DMS53 treated with DMSO at 0.1 percent for 48 hours (cell line): ENCODE results near the gene TMC3.

Source experiments
- DNase-seq: peaks from one replicate; lab custom pipeline; 2025; ENCODE audit not compliant: unreplicated experiment; lab: John Stamatoyannopoulos, UW

TMC3 gene

GRCh38 chr15:81385721-81386076 lies 11.7 kb upstream of the TMC3 start:
- no peak for DNase-seq

DNA sequence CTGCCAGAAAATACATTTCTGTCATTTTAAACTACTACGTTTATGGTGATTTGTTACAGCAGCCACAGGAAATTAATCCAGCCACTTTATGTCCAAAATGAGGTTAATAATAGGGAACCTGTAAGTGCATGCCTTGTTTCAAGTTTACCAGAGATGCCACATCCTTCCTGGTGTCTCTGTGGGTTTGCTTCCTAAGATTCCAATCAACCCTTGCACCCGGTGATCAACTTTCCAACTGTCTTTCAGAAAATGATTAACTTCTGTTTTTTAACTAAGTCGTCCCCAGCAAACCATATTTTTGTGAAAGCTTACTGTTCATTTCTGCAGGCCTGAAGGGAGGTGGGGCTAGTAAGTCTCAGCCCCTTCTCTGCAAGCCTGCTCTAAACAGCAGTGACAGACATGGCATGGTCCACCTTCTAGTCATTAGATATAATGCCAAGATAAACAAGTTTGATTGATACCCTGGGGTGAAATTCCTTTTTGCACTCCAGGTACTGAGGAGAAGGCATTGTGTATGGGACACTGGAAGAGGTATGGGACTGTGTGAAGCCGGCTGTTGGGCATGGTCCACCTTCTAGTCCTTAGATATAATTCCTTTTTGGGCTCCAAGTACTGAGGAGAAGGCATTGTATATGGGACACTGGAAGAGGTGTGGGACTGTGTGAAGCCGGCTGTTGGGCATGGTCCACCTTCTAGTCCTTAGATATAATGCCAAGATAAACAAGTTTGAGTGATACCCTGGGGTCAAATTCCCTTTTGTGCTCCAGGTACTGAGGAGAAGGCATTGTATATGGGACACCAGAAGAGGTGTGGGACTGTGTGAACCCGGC lies 11.1 kb upstream of the TMC3 start:
- DNase-seq, result no peak

DNA sequence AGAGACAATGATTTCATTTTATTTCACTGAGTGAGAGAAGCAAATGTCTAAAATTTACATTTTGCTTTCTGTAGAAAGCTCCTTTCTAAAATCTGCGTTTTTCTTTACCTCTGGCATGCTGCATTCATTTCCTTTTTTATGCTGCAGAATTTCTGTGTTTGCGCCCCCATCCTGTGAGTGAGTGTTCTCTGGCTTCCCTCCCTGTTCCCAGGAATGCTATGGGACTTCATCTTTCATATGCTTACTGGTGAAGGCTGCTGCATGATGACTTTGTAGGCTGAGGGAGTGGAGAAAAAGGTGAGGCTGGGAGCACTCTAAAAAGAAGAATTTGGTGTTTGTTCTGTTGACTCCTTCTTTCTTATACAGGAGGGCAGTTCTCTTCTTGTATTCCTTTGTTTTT lies 7.7 kb upstream of the TMC3 start:
- DNase-seq, result no peak

- no peak for DNase-seq
Measured at GRCh38 chr15:81380668-81381067, 6.7 kb upstream of the TMC3 start.

- no peak for DNase-seq
Measured at GRCh38 chr15:81380203-81380602, 6.2 kb upstream of the TMC3 start.

DNA sequence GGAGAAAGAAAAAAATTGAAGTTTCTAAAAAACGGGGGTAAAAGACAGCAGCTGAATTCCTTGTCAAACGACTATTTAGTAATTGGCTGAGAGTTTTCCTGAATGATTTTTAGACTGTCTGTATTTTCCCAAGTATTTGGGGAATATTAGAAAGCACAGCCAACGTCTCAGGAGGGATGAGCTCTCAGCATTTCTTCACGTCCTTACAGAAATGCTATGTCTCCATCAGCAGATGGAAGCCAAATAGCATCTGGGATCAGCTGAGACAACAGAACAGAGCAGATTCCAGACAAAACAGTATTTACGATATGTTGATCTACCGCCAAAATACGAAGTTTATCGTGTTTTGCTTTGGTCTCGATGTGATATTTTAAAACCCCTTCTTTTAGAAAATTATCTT lies 5.3 kb upstream of the TMC3 start:
- DNase-seq, result no peak

DNA sequence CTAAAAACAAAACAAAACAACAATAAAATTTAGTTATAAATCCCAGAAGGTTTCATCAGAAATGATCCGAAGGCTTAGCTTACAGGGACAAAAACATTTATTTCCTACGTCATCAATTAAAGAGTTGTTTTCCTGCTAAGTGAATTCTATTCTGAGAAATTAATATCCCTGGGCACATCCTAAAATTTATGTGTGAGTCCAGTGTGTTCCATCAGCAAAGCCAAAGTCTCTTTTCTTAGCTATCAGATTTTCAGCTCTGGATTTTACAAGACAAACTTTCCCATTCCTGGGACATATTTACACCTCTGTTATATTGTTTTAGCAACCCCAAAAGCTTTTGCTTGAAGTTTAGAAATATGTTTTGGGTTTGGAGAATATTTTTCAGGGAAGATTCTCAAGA lies 4.4 kb upstream of the TMC3 start:
- no peak for DNase-seq

GRCh38 chr15:81377871-81378270 lies 3.9 kb upstream of the TMC3 start:
- DNase-seq, result no peak

GRCh38 chr15:81376231-81376630 lies 2.2 kb upstream of the TMC3 start:
- DNase-seq, result no peak

GRCh38 chr15:81375461-81375860 lies 1.4 kb upstream of the TMC3 start:
- DNase-seq, result no peak

DNA sequence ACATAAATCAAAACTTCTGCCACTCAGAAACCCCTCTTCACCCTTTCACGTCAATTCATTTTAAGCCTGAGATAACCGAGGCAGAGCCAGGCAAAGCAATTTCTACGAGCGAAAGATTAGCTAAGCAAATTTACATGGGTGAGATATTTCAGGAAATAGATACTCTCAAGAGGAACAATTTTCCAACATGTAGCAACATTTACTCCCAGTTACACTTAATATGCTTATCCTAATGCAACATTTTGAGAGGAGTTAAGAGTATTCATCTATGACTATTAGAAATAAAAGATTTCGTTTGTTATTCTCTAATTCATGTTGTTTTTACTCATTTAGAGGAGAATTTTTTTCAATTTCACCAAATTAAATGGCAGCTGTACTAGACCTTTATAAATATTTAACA lies 837 bp downstream of the TMC3 start:
- DNase-seq, result no peak

DNA sequence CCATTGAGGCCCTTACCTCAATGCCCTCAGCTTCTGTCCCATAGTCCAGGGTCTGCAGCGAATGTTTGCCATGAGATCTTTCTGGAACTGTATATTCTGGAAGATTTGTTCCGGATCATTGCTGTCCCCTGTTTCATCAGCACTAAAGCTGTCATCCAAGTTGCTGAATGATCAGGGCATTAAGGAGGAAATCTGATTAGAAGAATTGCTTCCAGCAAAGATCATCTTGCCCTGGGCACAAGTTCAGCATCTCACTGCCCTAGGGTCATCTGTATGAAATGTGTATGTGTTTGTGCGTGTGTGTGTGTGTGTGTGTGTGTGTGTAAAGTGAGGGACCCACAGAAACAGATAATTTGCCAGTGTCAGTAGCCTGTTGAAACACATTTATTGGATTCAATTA lies 1.4 kb downstream of the TMC3 start:
- no peak for DNase-seq

DNA sequence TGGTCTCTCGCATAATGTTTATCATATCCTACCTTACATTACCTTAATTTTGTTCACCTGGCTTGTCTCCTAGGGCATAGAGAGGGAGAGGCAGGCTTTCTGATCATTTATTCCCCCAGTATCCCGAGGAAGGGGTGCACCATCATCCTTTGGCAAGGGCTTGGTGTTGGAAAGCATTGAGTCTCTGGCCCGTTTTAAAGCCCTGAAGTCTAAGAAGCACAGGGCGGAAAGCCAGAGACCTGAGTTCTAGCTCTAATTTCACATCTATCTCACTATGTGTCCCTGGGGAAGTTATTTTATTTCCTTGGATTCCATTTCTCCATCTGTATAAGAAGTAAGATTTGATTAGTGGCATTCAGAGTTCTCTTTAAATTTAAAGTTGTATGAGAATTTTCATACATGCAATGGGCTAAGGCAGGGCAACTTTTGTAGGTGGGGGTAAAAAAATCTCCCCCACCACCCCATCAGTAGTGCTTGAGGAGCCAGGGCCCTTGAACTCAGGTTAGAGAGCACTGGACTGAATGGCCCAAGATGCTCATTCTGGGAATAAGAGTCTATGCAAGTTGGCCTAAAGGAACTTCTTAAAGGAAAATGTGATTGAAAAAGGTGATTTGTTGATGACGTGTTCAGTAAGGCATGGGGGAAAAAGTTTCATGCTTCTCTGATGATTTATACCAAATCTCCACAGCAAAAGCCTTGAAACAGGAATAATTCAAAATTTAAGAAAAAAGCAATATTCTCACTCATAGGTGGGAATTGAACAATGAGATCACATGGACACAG lies 10.1 kb downstream of the TMC3 start:
- DNase-seq, result no peak

DNA sequence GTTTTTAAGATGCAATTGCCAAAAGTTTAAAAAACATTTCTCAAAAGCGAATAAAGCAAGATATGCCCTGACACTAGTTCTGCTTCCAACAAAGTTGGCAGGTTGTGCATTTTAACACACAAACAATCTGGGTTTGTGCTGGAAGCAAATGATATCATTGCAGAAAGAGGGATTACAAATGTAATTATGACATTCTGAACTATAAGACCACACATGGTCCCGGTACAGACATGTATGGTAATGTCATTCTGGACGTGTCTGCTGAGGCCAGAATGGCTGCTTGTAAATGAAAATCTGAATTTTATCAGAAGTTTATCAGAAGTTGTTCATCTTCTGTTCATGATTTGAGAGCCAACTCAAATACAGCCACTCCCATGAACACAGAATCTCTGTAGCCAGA lies 10.7 kb downstream of the TMC3 start:
- no peak for DNase-seq

DNA sequence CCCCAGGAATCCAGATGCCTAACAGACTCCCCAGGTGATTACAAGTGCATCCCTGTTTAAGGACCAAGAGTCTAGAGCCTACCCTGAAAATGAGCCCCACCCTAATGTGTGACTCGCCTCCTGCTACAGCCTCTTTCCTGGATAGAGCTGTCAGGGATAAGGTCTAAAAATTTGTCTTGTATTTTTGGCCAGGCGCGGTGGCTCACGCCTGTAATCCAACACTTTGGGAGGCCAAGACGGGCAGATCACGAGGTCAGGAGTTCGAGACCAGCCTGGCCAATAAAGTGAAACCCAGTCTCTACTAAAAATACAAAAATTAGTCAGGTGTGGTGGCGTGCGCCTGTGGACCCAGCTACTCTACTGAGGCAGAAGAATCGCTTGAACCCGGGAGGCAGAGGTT lies 11.2 kb downstream of the TMC3 start:
- no peak for DNase-seq

GRCh38 chr15:81361891-81362290 lies 12.1 kb downstream of the TMC3 start:
- DNase-seq, result no peak

DNA sequence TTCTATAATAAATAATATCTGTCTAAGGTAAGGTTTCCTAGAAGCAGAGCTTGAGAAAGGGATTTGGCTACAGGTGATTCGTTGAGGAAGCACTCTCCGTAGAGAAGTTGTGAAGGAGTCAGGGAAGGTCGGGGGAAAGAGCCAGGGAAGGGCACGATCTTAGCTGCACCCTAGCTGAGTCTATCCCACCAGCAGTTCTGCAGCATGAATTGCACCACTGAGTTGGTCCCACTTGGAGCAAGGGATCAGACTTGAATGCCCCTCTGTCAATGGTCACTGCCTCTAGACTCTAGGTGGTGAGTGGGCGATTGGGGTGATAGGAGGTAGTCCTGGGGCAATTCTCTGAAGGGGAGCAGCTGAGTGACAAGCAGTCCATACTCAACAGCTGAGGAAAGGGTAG lies 13.5 kb downstream of the TMC3 start:
- no peak for DNase-seq

- DNase-seq, result no peak
Measured at GRCh38 chr15:81358248-81358647, 15.8 kb downstream of the TMC3 start.

DNA sequence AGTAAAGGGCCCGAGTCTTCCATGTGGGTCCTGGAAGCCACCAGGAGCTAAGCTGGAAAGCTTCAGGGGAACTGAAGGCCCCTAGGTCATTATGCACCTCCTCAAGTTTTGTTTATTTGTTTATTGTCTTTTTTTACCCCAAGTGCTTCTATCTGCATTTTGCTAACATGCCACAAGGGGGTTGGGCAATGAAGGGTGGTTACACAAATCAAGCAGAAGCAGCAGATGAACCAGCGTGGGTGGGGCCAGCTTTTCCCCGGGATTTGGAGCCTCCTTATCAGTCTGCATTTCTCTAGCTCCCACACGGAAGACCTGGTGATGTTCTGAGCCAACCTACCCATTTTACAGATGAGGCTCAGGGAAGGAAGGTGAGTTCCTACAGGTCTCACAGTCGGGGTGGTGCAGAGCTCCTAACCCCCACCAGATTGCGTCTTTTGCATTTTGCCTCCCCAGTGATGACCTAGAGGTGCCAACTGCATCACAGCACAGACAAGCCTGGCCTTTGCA lies 16.8 kb downstream of the TMC3 start:
- DNase-seq, result no peak

- DNase-seq, result no peak
Measured at GRCh38 chr15:81356252-81356651, 17.8 kb downstream of the TMC3 start.

DNA sequence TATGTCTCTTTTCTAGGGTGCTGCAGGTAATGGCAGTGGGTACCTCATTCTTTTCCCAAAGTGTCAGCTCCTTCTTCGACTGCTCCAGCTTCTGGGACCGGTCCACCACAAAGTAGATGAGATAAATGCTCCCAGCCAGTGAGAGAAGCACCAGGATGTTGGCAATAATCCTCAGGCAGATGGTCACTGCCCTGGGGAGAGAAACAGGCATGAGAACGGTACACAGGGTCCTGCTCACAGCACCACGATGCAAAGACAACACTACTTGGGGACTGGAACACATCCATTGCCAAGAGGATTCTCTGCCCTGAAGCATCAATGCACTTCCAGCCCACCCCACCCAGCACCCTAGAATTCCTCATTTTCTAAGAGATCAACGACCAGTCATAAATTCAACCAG lies 22.4 kb downstream of the TMC3 start:
- no peak for DNase-seq

DNA sequence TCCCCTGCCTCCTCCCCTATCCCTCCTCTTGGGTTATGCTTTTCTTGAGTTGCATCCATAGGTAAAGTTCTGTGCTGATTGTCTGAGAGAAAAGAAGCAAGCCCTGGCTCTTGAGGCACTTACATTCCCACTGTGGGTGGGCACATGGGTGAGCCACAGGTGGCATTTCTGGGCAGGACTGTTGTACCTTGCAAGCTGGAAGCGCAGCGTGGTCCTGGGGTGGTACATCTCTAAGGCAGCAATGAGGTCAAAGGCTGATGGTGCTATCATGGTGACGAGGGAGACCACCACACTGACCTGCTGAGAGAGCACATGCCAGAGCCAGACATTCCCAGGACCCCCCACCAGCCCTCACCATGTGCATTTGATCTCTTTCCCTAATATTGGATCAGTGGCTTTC lies 24.7 kb downstream of the TMC3 start:
- DNase-seq, result no peak
